WTC11 (cell line): ENCODE data around the gene MRNIP. TPM values are rescaled to one million over a fixed set of nuclear protein-coding genes. Genes with fewer than 3 reads are reported as not detected.

ENCODE experiments used
- ATAC-seq: fragments of 200-7000 bp; cut with Tn5 transposase; 2 replicates; pipeline ENCODE4 v1.10.0; 2021; ENCODE audit warnings: mild to moderate bottlenecking, moderate library complexity
- CTCF ChIA-PET: fragments of 300-600 bp; sonication (Branson Sonifier 250); formaldehyde crosslinking; loops from one replicate; lab custom pipeline; 2021; ENCODE audit warnings: antibody characterized with exemption; lab: Charles Lee
- POLR2A ChIA-PET: fragments of 350-600 bp; sonication (Branson Sonifier 250); formaldehyde crosslinking; loops from one replicate; lab custom pipeline; 2021; ENCODE audit warnings: antibody characterized with exemption; lab: Charles Lee
- DNase-seq: peaks from one replicate; pipeline ENCODE4 v3.0.0; 2021; ENCODE audit warnings: low spot score
- H3K27ac Mint-ChIP-seq: 2 replicates; pipeline ENCODE4 v1.8.0; 2021; ENCODE audit warnings: mixed read lengths
- H3K27me3 Mint-ChIP-seq: 2 replicates; pipeline ENCODE4 v1.8.0; 2021; ENCODE audit warnings: low read depth, mild to moderate bottlenecking, moderate library complexity, mixed read lengths
- H3K36me3 Mint-ChIP-seq: 2 replicates; pipeline ENCODE4 v1.8.0; 2021; ENCODE audit warnings: mixed read lengths
- H3K4me1 Mint-ChIP-seq: 2 replicates; pipeline ENCODE4 v1.8.0; 2022; ENCODE audit warnings: mixed read lengths
- H3K4me3 Mint-ChIP-seq: 2 replicates; pipeline ENCODE4 v1.8.0; 2021; ENCODE audit warnings: mild to moderate bottlenecking, moderate library complexity, mixed read lengths
- H3K9me3 Mint-ChIP-seq: 2 replicates; pipeline ENCODE4 v1.8.0; 2021; ENCODE audit warnings: mixed read lengths
- CTCF ChIP-seq: fragments of 200-600 bp; IDR thresholded peaks from 2 replicates; pipeline ENCODE4 v1.8.0; 2022; ENCODE audit warnings: antibody characterized with exemption
- ERG ChIP-seq: fragments of 250-450 bp; sonication (Bioruptor Pico); IDR thresholded peaks from 2 replicates; pipeline ENCODE4 v1.8.0; 2021; ENCODE audit warnings: mild to moderate bottlenecking
- FOXP4 ChIP-seq: sonication (generic); formaldehyde crosslinking; IDR thresholded peaks from 2 replicates; pipeline ENCODE4 v1.8.0; 2022; ENCODE audit warnings: mild to moderate bottlenecking, missing genetic modification reagents
- GTF2I ChIP-seq: fragments of 250-450 bp; sonication (Bioruptor Pico); conservative IDR thresholded peaks from 2 replicates; pipeline ENCODE4 v1.4.0; 2021; ENCODE audit warnings: mild to moderate bottlenecking
- HMGXB4 ChIP-seq: sonication (generic); formaldehyde crosslinking; IDR thresholded peaks from 2 replicates; pipeline ENCODE4 v1.8.1; 2023; ENCODE audit warnings: mild to moderate bottlenecking, moderate library complexity, missing genetic modification reagents
- IRF2 ChIP-seq: sonication (generic); formaldehyde crosslinking; IDR thresholded peaks from 2 replicates; pipeline ENCODE4 v1.8.0; 2022; ENCODE audit warnings: low read depth, missing genetic modification reagents, borderline replicate concordance
- JAZF1 ChIP-seq: fragments of 250-450 bp; sonication (Bioruptor Pico); IDR thresholded peaks from 2 replicates; pipeline ENCODE4 v1.9.0; 2021; ENCODE audit warnings: moderate library complexity, mild to moderate bottlenecking, inconsistent platforms
- KAT7 ChIP-seq: sonication (generic); formaldehyde crosslinking; IDR thresholded peaks from 2 replicates; pipeline ENCODE4 v1.8.1; 2023; ENCODE audit warnings: missing genetic modification reagents, mild to moderate bottlenecking, borderline replicate concordance
- NR2C2 ChIP-seq: sonication (generic); formaldehyde crosslinking; IDR thresholded peaks from 2 replicates; pipeline ENCODE4 v1.8.0; 2022; ENCODE audit warnings: mild to moderate bottlenecking, missing genetic modification reagents
- RORB ChIP-seq: fragments of 250-450 bp; sonication (Bioruptor Pico); IDR thresholded peaks from 2 replicates; pipeline ENCODE4 v1.9.0; 2021; ENCODE audit warnings: mild to moderate bottlenecking
- SP1 ChIP-seq: sonication (generic); formaldehyde crosslinking; conservative IDR thresholded peaks from 2 replicates; pipeline ENCODE4 v1.8.1; 2022; ENCODE audit warnings: missing genetic modification reagents
- ZBTB43 ChIP-seq: sonication (generic); formaldehyde crosslinking; IDR thresholded peaks from 2 replicates; pipeline ENCODE4 v1.8.1; 2023; ENCODE audit warnings: mild to moderate bottlenecking, missing genetic modification reagents
- ZNF317 ChIP-seq: sonication (generic); formaldehyde crosslinking; IDR thresholded peaks from 2 replicates; pipeline ENCODE4 v1.8.1; 2023; ENCODE audit warnings: low read depth, mild to moderate bottlenecking, moderate library complexity, missing genetic modification reagents, borderline replicate concordance
- total RNA-seq: library from RNA; stranded (reverse); gene quantifications from 3 replicates; pipeline ENCODE4 v1.2.3, GENCODE V29; 2021
- TF ChIP-seq, protein P1 (sequence below): sonication (generic); formaldehyde crosslinking; IDR thresholded peaks from 2 replicates; pipeline ENCODE4 v1.8.1; 2022; ENCODE audit warnings: low read depth, missing genetic modification reagents, borderline replicate concordance
- TF ChIP-seq, protein P2 (sequence below): sonication (generic); formaldehyde crosslinking; IDR thresholded peaks from 2 replicates; pipeline ENCODE4 v1.8.1; 2022; ENCODE audit warnings: mild to moderate bottlenecking, moderate library complexity, missing genetic modification reagents
- TF ChIP-seq, protein P3 (sequence below): sonication (generic); formaldehyde crosslinking; IDR thresholded peaks from 2 replicates; pipeline ENCODE4 v1.8.0; 2022; ENCODE audit warnings: missing genetic modification reagents

Gene MRNIP
- total RNA-seq, 1 experiment from 2014 or later: 42.0 TPM

DNA sequence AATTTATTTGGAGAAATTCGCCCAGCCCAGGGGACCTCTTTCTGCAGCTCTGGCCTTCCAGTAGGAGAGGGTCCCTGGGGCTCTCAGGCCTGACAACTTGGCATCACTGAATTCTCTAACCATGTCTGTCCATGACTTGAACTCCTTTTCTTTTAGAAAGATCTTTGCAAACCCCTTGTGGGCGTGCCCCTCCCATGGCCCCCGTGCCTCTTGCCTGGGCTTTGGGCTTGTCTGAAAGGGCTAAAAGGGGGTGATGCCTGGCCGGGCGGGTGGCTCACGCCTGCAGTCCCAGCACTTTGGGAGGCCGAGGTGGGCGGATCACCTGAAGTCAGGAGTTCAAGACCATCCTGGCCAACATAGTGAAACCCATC lies 41.2 kb downstream of the MRNIP start (continued):
- TF ChIP-seq CTCF (no peak), NR2C2 (no peak), RORB (CRISPR knock-in tag) (no peak), ERG (CRISPR knock-in tag) (no peak), KAT7 (CRISPR knock-in tag) (no peak), ZNF317 (CRISPR knock-in tag) (no peak), GTF2I (no peak), JAZF1 (CRISPR knock-in tag) (no peak)
- TF ChIP-seq, protein P1, sequence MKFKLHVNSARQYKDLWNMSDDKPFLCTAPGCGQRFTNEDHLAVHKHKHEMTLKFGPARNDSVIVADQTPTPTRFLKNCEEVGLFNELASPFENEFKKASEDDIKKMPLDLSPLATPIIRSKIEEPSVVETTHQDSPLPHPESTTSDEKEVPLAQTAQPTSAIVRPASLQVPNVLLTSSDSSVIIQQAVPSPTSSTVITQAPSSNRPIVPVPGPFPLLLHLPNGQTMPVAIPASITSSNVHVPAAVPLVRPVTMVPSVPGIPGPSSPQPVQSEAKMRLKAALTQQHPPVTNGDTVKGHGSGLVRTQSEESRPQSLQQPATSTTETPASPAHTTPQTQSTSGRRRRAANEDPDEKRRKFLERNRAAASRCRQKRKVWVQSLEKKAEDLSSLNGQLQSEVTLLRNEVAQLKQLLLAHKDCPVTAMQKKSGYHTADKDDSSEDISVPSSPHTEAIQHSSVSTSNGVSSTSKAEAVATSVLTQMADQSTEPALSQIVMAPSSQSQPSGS (CRISPR knock-in tag): no peak
- TF ChIP-seq, all 79 proteins: peak for 0

DNA sequence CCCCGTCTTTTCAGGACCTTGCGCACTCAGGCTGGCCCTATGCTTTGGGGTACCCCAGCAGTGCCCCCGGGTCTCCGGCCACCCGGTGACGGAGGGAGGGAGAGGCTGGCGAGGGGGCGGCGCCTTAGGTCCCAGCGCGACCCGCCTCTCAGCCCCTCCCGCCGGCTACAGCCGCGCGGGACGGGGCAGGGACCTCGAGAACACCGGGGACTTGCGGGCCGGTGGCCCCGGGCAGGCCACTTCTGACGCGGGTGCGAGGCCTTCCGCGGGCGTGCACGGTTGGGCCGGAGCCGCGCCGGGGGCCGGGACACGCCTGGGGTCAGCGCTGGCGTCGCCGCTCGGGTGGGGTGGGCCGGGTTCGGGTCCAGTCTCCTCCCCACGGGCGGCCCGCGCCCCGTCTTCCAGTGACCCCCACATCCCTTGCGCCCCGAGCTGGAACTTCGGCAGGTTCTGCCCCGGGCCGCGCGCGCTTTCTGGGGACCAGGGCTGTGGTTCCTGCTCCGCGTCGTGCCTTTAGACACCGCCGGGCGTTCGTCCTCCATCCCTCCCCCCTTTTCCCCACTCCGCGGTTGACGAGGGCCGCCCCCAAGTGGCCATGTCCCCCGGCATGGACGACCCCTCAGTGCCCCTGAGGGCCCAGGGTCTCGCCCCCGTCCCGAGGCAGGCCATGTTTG lies 41.7 kb downstream of the MRNIP start:
- peak; percentile 36; the same call in 1 of the 2 replicates for TF ChIP-seq HMGXB4
- TF ChIP-seq, protein P2, sequence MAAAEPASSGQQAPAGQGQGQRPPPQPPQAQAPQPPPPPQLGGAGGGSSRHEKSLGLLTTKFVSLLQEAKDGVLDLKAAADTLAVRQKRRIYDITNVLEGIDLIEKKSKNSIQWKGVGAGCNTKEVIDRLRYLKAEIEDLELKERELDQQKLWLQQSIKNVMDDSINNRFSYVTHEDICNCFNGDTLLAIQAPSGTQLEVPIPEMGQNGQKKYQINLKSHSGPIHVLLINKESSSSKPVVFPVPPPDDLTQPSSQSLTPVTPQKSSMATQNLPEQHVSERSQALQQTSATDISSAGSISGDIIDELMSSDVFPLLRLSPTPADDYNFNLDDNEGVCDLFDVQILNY (CRISPR knock-in tag): peak; percentile 32; the same call in 1 of the 2 replicates
- 0 out of 2 replicates have a peak, but pooled peaks have one; percentile 37 for TF ChIP-seq SP1 (CRISPR knock-in tag)
- 0 out of 2 replicates have a peak, but pooled peaks have one; percentile 13 for TF ChIP-seq FOXP4
- TF ChIP-seq, protein P3, sequence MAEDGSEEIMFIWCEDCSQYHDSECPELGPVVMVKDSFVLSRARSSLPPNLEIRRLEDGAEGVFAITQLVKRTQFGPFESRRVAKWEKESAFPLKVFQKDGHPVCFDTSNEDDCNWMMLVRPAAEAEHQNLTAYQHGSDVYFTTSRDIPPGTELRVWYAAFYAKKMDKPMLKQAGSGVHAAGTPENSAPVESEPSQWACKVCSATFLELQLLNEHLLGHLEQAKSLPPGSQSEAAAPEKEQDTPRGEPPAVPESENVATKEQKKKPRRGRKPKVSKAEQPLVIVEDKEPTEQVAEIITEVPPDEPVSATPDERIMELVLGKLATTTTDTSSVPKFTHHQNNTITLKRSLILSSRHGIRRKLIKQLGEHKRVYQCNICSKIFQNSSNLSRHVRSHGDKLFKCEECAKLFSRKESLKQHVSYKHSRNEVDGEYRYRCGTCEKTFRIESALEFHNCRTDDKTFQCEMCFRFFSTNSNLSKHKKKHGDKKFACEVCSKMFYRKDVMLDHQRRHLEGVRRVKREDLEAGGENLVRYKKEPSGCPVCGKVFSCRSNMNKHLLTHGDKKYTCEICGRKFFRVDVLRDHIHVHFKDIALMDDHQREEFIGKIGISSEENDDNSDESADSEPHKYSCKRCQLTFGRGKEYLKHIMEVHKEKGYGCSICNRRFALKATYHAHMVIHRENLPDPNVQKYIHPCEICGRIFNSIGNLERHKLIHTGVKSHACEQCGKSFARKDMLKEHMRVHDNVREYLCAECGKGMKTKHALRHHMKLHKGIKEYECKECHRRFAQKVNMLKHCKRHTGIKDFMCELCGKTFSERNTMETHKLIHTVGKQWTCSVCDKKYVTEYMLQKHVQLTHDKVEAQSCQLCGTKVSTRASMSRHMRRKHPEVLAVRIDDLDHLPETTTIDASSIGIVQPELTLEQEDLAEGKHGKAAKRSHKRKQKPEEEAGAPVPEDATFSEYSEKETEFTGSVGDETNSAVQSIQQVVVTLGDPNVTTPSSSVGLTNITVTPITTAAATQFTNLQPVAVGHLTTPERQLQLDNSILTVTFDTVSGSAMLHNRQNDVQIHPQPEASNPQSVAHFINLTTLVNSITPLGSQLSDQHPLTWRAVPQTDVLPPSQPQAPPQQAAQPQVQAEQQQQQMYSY (CRISPR knock-in tag): 0 out of 2 replicates have a peak, but pooled peaks have one; percentile 2
- TF ChIP-seq ZBTB43 (CRISPR knock-in tag): no peak
- no peak for TF ChIP-seq IRF2
- H3K36me3 Mint-ChIP-seq: peaks cover 14% of the 10 kb centered on the region
- H3K9me3 Mint-ChIP-seq: no peaks in the 10 kb centered on the region
- H3K4me1 Mint-ChIP-seq: peaks cover 41% of the 10 kb centered on the region
- peak; percentile 40 for DNase-seq
- POLR2A ChIA-PET: interaction anchor here (0.6 to 1.3 kb wide), 3 partner anchors 10 to 644 kb away, joined by 3 read pairs; no protein-coding TSS in a partner anchor
- 0 out of 2 replicates have a peak, but pooled peaks have one; percentile 1 for ATAC-seq
- CTCF ChIA-PET: interaction anchor here (1.3 to 1.9 kb wide), 3 partner anchors 15 to 158 kb away, joined by 3 to 8 read pairs (median 5); no protein-coding TSS in a partner anchor
- peak overlapping the region; percentile 62 for H3K4me3 Mint-ChIP-seq
- peaks cover 22% of the 10 kb centered on the region for H3K27me3 Mint-ChIP-seq
- no peak overlapping the region for H3K27ac Mint-ChIP-seq
